HEK293T (cell line): ENCODE results near the gene ARL3.

Experiments used
- BHLHE40 ChIP-seq: fragments of 450-650 bp; IDR thresholded peaks from 2 replicates; pipeline ENCODE4 v1.6.1; 2016; ENCODE audit warnings: mild to moderate bottlenecking, moderate library complexity, borderline replicate concordance
- FOXA1 ChIP-seq: fragments of 450-650 bp; IDR thresholded peaks from 2 replicates; pipeline ENCODE4 v1.6.1; 2016; ENCODE audit warnings: mild to moderate bottlenecking
- LEF1 ChIP-seq: fragments of 450-650 bp; IDR thresholded peaks from 2 replicates; pipeline ENCODE4 v1.6.1; 2017; ENCODE audit warnings: mild to moderate bottlenecking, borderline replicate concordance
- NFRKB ChIP-seq: fragments of 450-650 bp; IDR thresholded peaks from 2 replicates; pipeline ENCODE4 v1.6.1; 2016; ENCODE audit warnings: mild to moderate bottlenecking, moderate library complexity
- SUZ12 ChIP-seq: fragments of 450-650 bp; IDR thresholded peaks from 2 replicates; pipeline ENCODE4 v1.6.1; 2016; ENCODE audit warnings: mild to moderate bottlenecking
- TARDBP ChIP-seq: fragments of 450-650 bp; IDR thresholded peaks from 2 replicates; pipeline ENCODE4 v1.6.1; 2016

DNA sequence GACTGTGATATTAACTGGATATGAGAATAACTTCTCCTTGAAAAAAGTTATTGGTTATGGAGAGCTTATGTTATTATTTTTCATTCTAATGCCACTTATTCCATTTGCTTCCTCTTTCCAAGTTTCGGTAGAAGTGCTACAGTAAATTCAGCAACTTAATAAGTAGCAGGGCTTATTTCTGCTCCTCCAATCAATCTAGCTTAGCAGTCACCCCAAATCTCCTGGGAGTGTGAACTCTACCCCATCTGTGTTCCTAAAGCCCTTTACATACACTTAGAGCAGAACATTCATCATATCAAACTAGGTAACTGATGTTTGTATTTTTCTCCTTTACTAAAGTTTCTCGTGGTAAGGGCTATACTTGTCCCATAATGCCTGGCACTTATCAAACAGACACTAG lies 8.7 kb downstream of the ARL3 start:
- TF ChIP-seq NFRKB = no peak
- no peak for TF ChIP-seq SUZ12
- no peak for TF ChIP-seq BHLHE40
- TF ChIP-seq LEF1 = no peak
- TF ChIP-seq FOXA1 = no peak
- no peak for TF ChIP-seq TARDBP
